HG02852 (cell line): ENCODE measurements around the gene POP4.

Experiments used
- ATAC-seq: cut with Tn5 transposase; IDR thresholded peaks from one replicate; pipeline ENCODE4 v1.9.1; 2021; ENCODE audit warnings: mild to moderate bottlenecking, moderate library complexity; ENCODE audit not compliant: unreplicated experiment

POP4 gene

DNA sequence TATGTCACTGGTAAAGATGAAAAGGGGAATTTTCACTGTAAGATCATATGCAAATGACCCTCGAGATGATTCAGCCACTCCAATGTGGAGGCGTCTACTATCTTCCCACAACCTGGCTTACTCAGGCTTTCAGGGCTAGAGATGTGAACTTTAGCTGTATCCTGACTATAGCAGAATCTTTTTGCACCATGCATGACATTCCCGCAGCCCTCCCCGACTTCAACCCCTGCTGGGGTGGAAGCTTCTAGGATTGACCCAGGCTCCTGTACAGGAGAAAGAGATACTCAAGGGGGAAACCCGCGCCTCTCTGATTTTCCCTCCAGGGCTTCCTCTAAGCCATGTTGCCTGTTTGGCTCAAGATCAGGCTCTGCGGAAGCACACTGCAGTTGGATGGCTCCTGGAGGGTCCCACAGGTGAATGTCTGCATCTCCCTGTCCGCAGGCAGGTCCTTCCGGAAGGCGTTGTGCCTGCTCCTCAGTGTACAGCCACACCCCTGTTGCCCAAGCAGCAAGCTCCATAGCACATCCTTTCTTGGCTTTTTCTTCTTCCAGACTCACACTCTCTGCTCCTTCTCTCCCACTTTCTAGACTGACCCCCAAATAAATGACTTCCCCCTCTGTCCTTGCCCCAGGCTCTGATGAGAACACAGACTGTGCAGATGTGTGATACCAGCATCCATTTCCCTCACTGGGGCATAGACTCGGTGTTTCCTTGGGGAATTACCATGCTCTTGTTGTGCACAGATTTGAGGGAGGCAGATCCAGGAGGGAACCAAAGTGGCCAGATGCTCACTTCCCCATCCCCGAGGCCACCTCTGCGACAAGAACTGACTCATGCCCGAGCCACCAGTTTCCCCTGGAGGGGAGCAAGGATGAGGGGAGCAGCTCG, 29.1 kb upstream of the POP4 start:
- peak; percentile 80 for ATAC-seq

- ATAC-seq: no peak
Observed at GRCh38 chr19:29577649-29577963, 28.5 kb upstream of the POP4 start.

GRCh38 chr19:29578349-29578748, 27.7 kb upstream of the POP4 start:
- no peak for ATAC-seq

- ATAC-seq: no peak
Observed at GRCh38 chr19:29579308-29579910, 26.7 kb upstream of the POP4 start.

- no peak for ATAC-seq
Observed at GRCh38 chr19:29581398-29581797, 24.7 kb upstream of the POP4 start.

GRCh38 chr19:29583196-29583999, 22.7 kb upstream of the POP4 start:
- no peak for ATAC-seq

- ATAC-seq: no peak
Observed at GRCh38 chr19:29586401-29586800, 19.7 kb upstream of the POP4 start.

DNA sequence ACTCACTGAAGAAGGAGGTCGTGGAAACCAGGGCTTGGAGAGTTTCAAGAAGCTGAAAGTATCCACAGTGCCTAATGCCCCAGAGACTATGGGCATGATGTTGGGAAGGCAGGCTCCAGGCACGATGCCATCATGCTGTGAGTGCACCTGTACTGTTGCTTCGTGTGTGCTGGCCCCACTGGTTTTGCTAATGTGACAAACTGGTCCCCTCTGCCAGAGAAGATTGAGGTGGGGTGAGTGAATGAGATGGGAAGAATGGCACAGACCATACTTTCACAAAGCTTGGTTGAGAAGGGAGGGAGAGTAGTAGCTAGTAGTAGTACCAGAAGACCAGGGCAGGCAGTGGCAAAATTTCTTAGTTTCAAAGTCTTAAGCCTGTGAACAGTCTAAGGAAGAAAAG, 19.0 kb upstream of the POP4 start:
- no peak for ATAC-seq

DNA sequence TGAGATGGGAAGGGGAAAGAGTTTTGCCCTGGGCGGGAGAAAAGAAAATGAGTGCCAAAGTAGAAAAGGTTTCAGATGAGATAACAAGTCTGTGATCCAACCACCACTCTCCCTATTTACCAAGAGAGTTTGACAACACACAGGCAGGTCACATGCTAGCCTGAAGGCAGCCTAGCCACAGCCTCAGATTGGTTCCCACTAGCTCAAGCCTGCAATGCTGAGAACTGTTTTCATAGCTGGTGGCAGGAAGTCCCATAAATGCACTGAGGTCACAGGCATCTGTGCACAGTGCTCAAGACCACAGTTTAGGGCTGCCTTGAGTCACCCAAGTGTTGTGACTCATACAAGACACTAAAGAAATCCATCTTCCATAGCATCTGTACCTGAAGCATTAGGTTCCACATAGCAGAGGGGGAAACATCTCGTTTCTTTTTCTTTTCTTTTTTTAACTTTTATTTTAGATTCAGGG, 18.5 kb upstream of the POP4 start:
- ATAC-seq: peak; percentile 93

DNA sequence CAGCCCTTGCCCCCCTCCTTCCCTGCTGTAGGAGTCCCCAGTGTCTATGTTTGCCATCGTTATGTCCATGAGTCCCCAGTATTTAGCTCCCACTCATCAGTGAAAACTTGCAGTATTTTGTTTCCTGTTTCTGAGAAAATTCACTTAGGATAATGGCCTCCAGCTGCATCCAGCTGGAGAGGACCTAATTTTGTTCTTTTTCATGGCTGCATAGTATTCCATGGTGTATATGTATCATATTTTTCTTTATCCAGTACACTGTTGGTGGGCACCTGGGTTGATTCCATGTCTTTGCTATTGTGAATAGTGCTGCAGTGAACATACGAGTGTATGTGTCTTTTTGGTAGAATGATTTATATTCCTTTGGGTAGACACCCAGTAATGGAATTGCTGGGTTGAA, 18.0 kb upstream of the POP4 start:
- ATAC-seq: no peak

DNA sequence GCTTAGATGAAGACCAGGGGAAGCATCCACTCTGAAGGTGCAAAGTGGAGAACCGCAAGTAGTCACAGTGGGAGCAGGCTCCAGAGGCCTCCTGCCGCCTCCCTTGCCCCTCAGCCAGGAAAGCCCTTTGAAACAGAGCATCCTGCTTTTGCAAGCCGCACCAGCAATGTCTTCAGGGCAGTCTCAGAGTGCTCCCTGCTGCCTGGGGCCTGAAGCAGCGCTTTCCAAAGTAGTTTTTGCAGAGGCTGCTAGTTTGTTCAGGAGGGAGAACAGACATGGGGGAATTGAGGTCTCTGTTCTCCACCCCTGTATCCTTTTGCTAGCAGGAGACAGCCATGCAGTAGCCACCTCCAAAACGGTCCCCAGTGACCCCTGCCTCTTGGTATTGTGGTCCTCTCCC, 15.8 kb upstream of the POP4 start:
- no peak for ATAC-seq

DNA sequence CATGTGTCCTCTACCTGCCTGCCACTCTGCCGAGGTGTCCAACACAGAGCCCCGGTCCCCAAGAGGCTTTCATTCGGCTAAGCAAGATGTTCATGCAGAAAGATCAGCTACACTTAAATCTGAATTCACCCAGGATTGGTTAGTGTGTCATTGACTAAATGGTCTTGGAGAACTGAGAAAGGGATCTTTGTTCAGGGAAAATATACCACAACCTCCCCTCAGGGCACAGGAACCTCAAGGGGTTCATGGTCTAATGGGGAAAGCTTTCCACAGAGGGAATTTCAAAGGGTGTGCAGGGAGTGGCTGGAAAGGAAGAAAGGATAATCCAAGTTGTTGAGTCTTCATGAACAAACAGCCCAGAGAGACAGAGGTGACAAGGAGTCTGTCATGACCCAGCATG, 14.4 kb upstream of the POP4 start:
- ATAC-seq: no peak

DNA sequence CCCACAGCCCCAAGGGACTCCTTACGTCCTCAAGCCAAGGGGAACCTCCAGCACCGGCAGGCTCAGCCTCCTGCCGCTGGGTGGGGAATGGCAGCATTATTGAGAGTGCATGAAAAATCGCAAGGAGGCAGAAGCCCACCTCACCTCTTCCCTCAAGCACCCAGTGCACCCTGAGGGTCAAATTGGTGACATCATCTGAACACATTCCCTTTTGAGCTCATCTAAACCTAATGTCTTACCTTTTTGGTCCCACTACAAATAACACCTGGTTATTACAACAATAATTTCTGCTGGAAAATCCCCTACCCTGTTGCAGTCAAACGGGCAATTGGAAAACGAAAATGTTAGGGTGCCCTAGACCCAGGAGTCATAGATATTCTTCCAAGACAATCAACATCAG, 12.2 kb upstream of the POP4 start:
- no peak for ATAC-seq

- no peak for ATAC-seq
Observed at GRCh38 chr19:29596080-29596727, 9.9 kb upstream of the POP4 start.

GRCh38 chr19:29596885-29597525, 9.1 kb upstream of the POP4 start:
- ATAC-seq: no peak

DNA sequence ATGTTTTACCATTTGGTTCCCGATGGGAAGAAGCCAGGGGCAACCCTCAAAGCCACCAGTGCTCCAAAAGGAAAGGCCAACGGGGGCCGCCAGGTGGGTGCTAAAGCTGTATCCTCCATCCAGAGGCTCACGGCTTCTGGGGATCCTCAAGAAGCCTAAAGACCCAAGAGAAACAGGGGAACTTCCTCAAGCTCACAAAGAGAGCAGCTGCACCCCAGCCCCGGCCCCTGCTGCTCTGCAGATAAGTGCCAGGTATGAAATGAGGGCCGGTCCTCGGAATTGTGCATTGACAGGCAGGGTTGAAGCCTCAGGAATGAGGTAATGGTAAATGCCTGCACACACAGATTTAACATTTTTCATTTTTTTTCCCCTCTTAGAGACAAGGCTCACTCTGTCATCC, 8.0 kb upstream of the POP4 start:
- ATAC-seq: no peak

DNA sequence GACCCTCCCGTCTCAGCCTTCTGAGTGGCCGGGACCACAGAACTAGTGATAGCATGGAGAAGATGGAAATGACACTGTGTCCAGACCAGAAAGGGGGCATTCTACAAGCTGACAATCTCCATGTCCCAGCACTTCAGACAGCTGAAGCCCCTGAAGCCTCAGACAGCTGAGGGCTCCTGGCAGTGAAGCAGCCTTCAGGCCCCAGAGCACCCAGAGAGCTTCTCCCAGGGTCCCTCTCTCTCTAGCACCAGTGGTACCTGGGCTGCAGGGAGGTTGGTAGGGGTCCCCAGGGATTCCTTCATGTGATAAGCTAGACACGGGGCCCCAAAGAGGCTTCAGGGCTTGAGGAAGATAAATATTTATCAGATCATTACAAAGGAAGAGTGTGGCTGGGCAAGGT, 7.6 kb upstream of the POP4 start:
- ATAC-seq: no peak

- ATAC-seq: no peak
Observed at GRCh38 chr19:29603308-29603707, 2.8 kb upstream of the POP4 start.

GRCh38 chr19:29606420-29606747, 301 bp downstream of the POP4 start:
- peak; percentile 15 for ATAC-seq

DNA sequence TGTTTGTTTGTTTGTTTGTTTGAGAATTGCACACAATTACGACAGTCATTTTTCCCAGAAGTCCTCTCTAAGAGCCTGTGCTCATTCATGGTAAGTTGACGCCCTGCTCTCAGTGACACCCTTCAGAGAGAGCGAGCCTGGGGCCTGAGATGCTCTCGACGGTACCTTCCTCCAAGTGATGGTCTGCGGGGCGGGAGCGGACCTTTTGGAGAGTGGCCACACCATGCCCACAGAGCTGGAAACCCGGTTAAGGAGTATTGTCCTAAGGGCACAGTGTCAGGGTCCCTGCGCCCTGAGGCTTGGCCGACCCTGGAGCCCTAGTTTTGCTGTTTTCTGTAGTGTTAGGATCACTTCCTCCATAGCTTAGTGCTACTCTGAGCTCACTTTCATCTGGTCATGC, 3.6 kb downstream of the POP4 start:
- ATAC-seq: no peak

- ATAC-seq: no peak
Observed at GRCh38 chr19:29610213-29610573, 4.1 kb downstream of the POP4 start.
